Measurements from ENCODE around the gene VAPB.

DNA sequence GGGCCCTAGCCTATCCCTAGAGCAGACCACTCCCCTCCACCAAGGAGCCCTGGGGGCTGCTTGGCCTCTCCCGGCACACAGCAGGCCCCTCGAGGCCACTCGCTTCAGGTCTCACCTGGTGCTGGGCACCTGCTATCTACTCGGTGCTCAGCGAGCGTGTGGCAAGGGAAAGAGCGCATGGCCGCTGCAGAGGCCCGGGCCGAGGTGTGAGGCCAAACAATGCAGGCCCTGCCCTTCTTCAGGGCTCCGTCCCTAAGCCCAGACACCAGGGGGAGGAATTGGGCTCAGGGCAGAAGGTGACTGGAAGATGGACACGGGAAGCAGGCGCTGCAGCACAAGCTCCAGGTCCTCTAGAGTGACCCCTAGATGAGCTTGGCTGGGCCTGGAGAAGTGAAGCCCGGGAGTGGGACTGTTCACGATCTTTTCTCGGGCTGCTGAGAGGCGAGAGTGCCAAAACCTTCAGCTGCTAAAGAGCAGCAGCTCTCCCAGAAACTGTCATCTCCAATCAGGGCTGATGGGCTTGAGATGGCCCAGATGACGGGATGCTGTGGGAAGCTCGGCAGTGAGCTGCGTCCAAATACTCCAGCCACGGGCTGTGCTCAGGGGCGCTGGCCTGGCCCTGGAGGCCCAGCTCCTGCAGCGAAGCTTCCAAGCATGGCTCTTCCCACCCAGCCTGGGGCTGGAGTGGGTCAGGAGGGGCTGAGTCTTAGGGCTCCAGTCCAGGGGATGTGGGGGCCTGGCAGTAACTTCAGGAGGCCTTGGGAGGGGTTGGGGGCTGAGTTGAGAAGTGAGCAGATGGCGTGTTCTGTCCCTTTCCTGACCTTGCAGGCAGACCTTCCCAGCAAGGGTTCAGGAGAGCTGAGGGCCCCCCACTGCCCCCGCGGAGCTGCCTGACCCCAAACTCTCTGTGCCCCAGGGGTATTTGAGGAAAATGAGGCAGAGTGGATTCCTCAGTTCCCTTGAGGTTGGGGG lies 82.5 kb downstream of the VAPB start:
- TF ChIP-seq, protein P1, sequence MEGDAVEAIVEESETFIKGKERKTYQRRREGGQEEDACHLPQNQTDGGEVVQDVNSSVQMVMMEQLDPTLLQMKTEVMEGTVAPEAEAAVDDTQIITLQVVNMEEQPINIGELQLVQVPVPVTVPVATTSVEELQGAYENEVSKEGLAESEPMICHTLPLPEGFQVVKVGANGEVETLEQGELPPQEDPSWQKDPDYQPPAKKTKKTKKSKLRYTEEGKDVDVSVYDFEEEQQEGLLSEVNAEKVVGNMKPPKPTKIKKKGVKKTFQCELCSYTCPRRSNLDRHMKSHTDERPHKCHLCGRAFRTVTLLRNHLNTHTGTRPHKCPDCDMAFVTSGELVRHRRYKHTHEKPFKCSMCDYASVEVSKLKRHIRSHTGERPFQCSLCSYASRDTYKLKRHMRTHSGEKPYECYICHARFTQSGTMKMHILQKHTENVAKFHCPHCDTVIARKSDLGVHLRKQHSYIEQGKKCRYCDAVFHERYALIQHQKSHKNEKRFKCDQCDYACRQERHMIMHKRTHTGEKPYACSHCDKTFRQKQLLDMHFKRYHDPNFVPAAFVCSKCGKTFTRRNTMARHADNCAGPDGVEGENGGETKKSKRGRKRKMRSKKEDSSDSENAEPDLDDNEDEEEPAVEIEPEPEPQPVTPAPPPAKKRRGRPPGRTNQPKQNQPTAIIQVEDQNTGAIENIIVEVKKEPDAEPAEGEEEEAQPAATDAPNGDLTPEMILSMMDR (optimal IDR thresholded peaks at IDR 0.05 in 1 of 3, IDR thresholded peaks at IDR 0.05 in 1 of 3, conservative IDR thresholded peaks at IDR 0.05 in 1 of 3; ENCODE audit: extremely low read depth in 1 of 3, insufficient read depth in 2 of 3, low read length in 3 of 3): no peak
- no peak for TF ChIP-seq EZH2 (IDR thresholded peaks at IDR 0.05; ENCODE audit: low read length)
